ENCODE measurements around the gene ALPI.

Gene ALPI

GRCh38 chr2:232508251-232508650, 52.3 kb downstream of the ALPI start:
- no peak for DNase-seq (ENCODE audit: low spot score)
- no peak for TF ChIP-seq CTCF (IDR thresholded peaks at IDR 0.05; ENCODE audit: extremely low read depth, missing control alignments)
